ENCODE data around the gene POLA1. TPM values are rescaled to one million over a fixed set of nuclear protein-coding genes. Genes with fewer than 3 reads are reported as not detected.

POLA1 gene
- polyA plus RNA-seq, 1 donor from 2014 or later, result 5.8 TPM

- H2AFZ ChIP-seq (ENCODE audit: low read depth, low read length), result no peak overlapping the region
- H3K36me3 ChIP-seq (ENCODE audit: insufficient read depth, low read length), result no peaks in the 10 kb centered on the region
- H3K9ac ChIP-seq (ENCODE audit: low read length), result peak overlapping the region; percentile 34
- H3K9me2 ChIP-seq (ENCODE audit: insufficient read depth, low read length), result no peaks in the 10 kb centered on the region
- H4K20me1 ChIP-seq (ENCODE audit: insufficient read depth), result no peaks in the 10 kb centered on the region
- H3K27me3 ChIP-seq (ENCODE audit: insufficient read depth, low read depth, low read length), result peaks cover 15% of the 10 kb centered on the region
- peak overlapping the region; percentile 65 for H3K27ac ChIP-seq (ENCODE audit: low read length)
- H3K4me3 ChIP-seq (ENCODE audit: low read length), result peak overlapping the region; percentile 80
- H3F3A ChIP-seq (ENCODE audit: insufficient read depth, low read length, poor library complexity, severe bottlenecking), result no peaks in the 10 kb centered on the region
- TF ChIP-seq EP300 (conservative IDR thresholded peaks at IDR 0.05; ENCODE audit: poor library complexity, severe bottlenecking), result no peak
- TF ChIP-seq POLR2AphosphoS5 (IDR thresholded peaks at IDR 0.05), result no peak
- no peak for TF ChIP-seq MXI1 (conservative IDR thresholded peaks at IDR 0.05; ENCODE audit: poor library complexity, severe bottlenecking)
- no peak for TF ChIP-seq SMC3 (conservative IDR thresholded peaks at IDR 0.05; ENCODE audit: poor library complexity)
- no peak for TF ChIP-seq TAF1 (IDR thresholded peaks at IDR 0.05; ENCODE audit: low read depth)
- no peak for TF ChIP-seq EZH2 (IDR thresholded peaks at IDR 0.05; ENCODE audit: borderline replicate concordance, insufficient read depth, low read length, poor library complexity, severe bottlenecking)
- TF ChIP-seq REST (IDR thresholded peaks at IDR 0.05; ENCODE audit: borderline replicate concordance), result no peak
- no peak for TF ChIP-seq RAD21 (conservative IDR thresholded peaks at IDR 0.05)
- TF ChIP-seq CTCF (IDR thresholded peaks at IDR 0.05; ENCODE audit: poor library complexity, severe bottlenecking), result no peak
- no peaks in the 10 kb centered on the region for H3K9me3 ChIP-seq (ENCODE audit: low read length)
- no peak overlapping the region for H3K4me2 ChIP-seq (ENCODE audit: low read length)
- peaks cover 31% of the 10 kb centered on the region for H3K79me2 ChIP-seq (replicated peaks; ENCODE audit: insufficient read depth, low read length)
Measured at GRCh38 chrX:25016361-25016671, 322.6 kb downstream of the POLA1 start.

- peaks cover 23% of the 10 kb centered on the region for H3K79me2 ChIP-seq (replicated peaks; ENCODE audit: insufficient read depth, low read length)
- H3K9me3 ChIP-seq (ENCODE audit: low read length), result no peaks in the 10 kb centered on the region
- peak overlapping the region; percentile 65 for H3K27ac ChIP-seq (ENCODE audit: low read length)
- peak overlapping the region; percentile 80 for H3K4me3 ChIP-seq (ENCODE audit: low read length)
- H2AFZ ChIP-seq (ENCODE audit: low read depth, low read length), result no peak overlapping the region
- no peaks in the 10 kb centered on the region for H3F3A ChIP-seq (ENCODE audit: insufficient read depth, low read length, poor library complexity, severe bottlenecking)
- no peaks in the 10 kb centered on the region for H3K36me3 ChIP-seq (ENCODE audit: insufficient read depth, low read length)
- peak overlapping the region; percentile 64 for H3K9ac ChIP-seq (ENCODE audit: low read length)
- no peaks in the 10 kb centered on the region for H4K20me1 ChIP-seq (ENCODE audit: insufficient read depth)
- TF ChIP-seq SMC3 (conservative IDR thresholded peaks at IDR 0.05; ENCODE audit: poor library complexity) (no peak), EZH2 (IDR thresholded peaks at IDR 0.05; ENCODE audit: borderline replicate concordance, insufficient read depth, low read length, poor library complexity, severe bottlenecking) (no peak), RAD21 (conservative IDR thresholded peaks at IDR 0.05) (no peak), POLR2AphosphoS5 (IDR thresholded peaks at IDR 0.05) (no peak), CTCF (IDR thresholded peaks at IDR 0.05; ENCODE audit: poor library complexity, severe bottlenecking) (no peak), MXI1 (conservative IDR thresholded peaks at IDR 0.05; ENCODE audit: poor library complexity, severe bottlenecking) (no peak), REST (IDR thresholded peaks at IDR 0.05; ENCODE audit: borderline replicate concordance) (no peak), TAF1 (IDR thresholded peaks at IDR 0.05; ENCODE audit: low read depth) (no peak), EP300 (conservative IDR thresholded peaks at IDR 0.05; ENCODE audit: poor library complexity, severe bottlenecking) (no peak)
- H3K27me3 ChIP-seq (ENCODE audit: insufficient read depth, low read depth, low read length), result peaks cover 23% of the 10 kb centered on the region
- H3K9me2 ChIP-seq (ENCODE audit: insufficient read depth, low read length), result no peaks in the 10 kb centered on the region
- peak overlapping the region; percentile 48 for H3K4me2 ChIP-seq (ENCODE audit: low read length)
Measured at GRCh38 chrX:25016938-25017598, 323.4 kb downstream of the POLA1 start.
